K562 (cell line): ENCODE measurements around the gene GRIA1. TPM values are rescaled to one million over a fixed set of nuclear protein-coding genes. Genes with fewer than 3 reads are reported as not detected.

Experiments
- ATAC-seq: fragments of 200-7000 bp; cut with Tn5 transposase; 3 replicates; pipeline ENCODE4 v1.9.1; 2020; ENCODE audit warnings: moderate library complexity
- BruUV-seq: library from RNA; stranded (reverse); fragments of 400-500 nt; replicated peaks from 2 replicates; lab custom pipeline; 2021; lab: Mats Ljungman, UMichigan
- CTCF ChIA-PET: fragments of 300-600 bp; formaldehyde crosslinking; extraction: SDS; loops from one replicate; lab custom pipeline; 2021; ENCODE audit warnings: low intra/inter-chr PET ratio; lab: Yijun Ruan, JAX
- POLR2A ChIA-PET: fragments of 300-600, 350-650 bp; sonication (Branson Sonifier 250); formaldehyde crosslinking; extraction: SDS; loops from one replicate; lab custom pipeline; 2021; ENCODE audit warnings: antibody characterized with exemption, inconsistent platforms; lab: Yijun Ruan, JAX
- DNase-seq, 4 experiments: peaks; one replicate each; pipeline versions ENCODE4 v3.0.0 to v3.0.0-alpha.2; 2011 to 2018; ENCODE audit warnings: low spot score in 3 of 4, mixed read lengths in 3 of 4; ENCODE audit errors: extremely low read depth in 1 of 4
- FAIRE-seq: peaks from 2 replicates; lab custom pipeline; 2011; peaks lifted over from hg19 to GRCh38; lab: Jason Lieb, UNC
- H2AFZ ChIP-seq: 2 replicates; pipeline ENCODE4 v1.6.0; 2011; ENCODE audit warnings: low read depth, low read length, control low read depth, inconsistent platforms
- H3K27ac ChIP-seq: fragments of 200-600 bp; 3 replicates; pipeline ENCODE4 v1.8.0; 2011; ENCODE audit warnings: low read depth, mild to moderate bottlenecking, control low read depth, inconsistent platforms, low read length, moderate library complexity, mixed read lengths; ENCODE audit errors: extremely low read depth
- H3K27me3 ChIP-seq, 2 experiments: fragments of 300-600 bp in 1 of 2; 2 replicates in 1 of 2; 3 replicates in 1 of 2; pipeline versions ENCODE4 v1.6.0 to v1.8.0; 2011; ENCODE audit warnings: inconsistent platforms in 2 of 2, low read length in 2 of 2, mild to moderate bottlenecking in 1 of 2, mixed read lengths in 1 of 2, moderate library complexity in 1 of 2; ENCODE audit not compliant: control insufficient read depth in 2 of 2, insufficient read depth in 2 of 2
- H3K36me3 ChIP-seq: fragments of 300-600 bp; 3 replicates; pipeline ENCODE4 v1.8.0; 2011; ENCODE audit warnings: mild to moderate bottlenecking, low read length, inconsistent platforms; ENCODE audit not compliant: control insufficient read depth, insufficient read depth
- H3K4me1 ChIP-seq, 2 experiments: fragments of 200-600 bp in 1 of 2; replicated peaks in 1 of 2; 2 replicates in 1 of 2; 3 replicates in 1 of 2; pipeline versions ENCODE4 v1.5.1 to v1.8.0; 2011; ENCODE audit warnings: inconsistent platforms in 2 of 2, low read length in 2 of 2, mild to moderate bottlenecking in 1 of 2, mixed read lengths in 1 of 2, moderate library complexity in 1 of 2; ENCODE audit not compliant: control insufficient read depth in 2 of 2, insufficient read depth in 2 of 2
- H3K4me2 ChIP-seq: 2 replicates; pipeline ENCODE4 v1.6.1; 2011; ENCODE audit warnings: low read length, control low read depth, inconsistent platforms, mixed read lengths; ENCODE audit not compliant: insufficient read depth
- H3K4me3 ChIP-seq: fragments of 200-600 bp; sonication (generic), shearing (Covaris generic); 2 replicates; pipeline ENCODE4 v1.5.1; 2016; ENCODE audit warnings: control low read depth, inconsistent platforms
- H3K79me2 ChIP-seq: fragments of 200-600 bp; 3 replicates; pipeline ENCODE4 v1.8.0; 2011; ENCODE audit warnings: low read length, inconsistent platforms; ENCODE audit not compliant: control insufficient read depth, insufficient read depth
- H3K9ac ChIP-seq, 2 experiments: 2 replicates each; pipeline versions ENCODE4 v1.6.0 to v1.6.1; 2011; ENCODE audit warnings: low read depth in 2 of 2, low read length in 2 of 2, control low read depth in 1 of 2, inconsistent platforms in 1 of 2, mild to moderate bottlenecking in 1 of 2, mixed read lengths in 1 of 2; ENCODE audit not compliant: insufficient read depth in 1 of 2
- H3K9me1 ChIP-seq: one replicate; pipeline ENCODE4 v1.6.0; 2011; ENCODE audit warnings: inconsistent platforms, mild to moderate bottlenecking, low read length, moderate library complexity; ENCODE audit not compliant: control insufficient read depth, insufficient read depth
- H3K9me3 ChIP-seq: replicated peaks from 2 replicates; pipeline ENCODE4 v1.5.1; 2011; ENCODE audit warnings: low read depth, low read length, inconsistent platforms; ENCODE audit not compliant: control insufficient read depth, insufficient read depth
- H4K20me1 ChIP-seq: replicated peaks from 2 replicates; pipeline ENCODE4 v1.6.1; 2011; ENCODE audit warnings: low read length, inconsistent platforms, mixed read lengths; ENCODE audit not compliant: control insufficient read depth, insufficient read depth
- CTCF ChIP-seq, 3 experiments: IDR thresholded peaks in 2 of 3; conservative IDR thresholded peaks in 1 of 3; 2 replicates each; pipeline ENCODE4 v1.5.1; 2011 to 2012; ENCODE audit warnings: low read length in 3 of 3, mild to moderate bottlenecking in 3 of 3, control low read depth in 2 of 3, improper control_type of control experiment in 1 of 3, inconsistent platforms in 1 of 3, low read depth in 1 of 3, mixed read lengths in 1 of 3, moderate library complexity in 1 of 3; ENCODE audit not compliant: insufficient read depth in 2 of 3
- RAD21 ChIP-seq, 2 experiments: fragments of 250-450 bp in 1 of 2; fragments of 450-650 bp in 1 of 2; sonication (Bioruptor Pico) in 1 of 2; formaldehyde crosslinking in 1 of 2; IDR thresholded peaks in 1 of 2; conservative IDR thresholded peaks in 1 of 2; 2 replicates each; pipeline versions ENCODE4 v1.4.0 to v1.8.0; 2020 to 2022; ENCODE audit warnings: mild to moderate bottlenecking in 2 of 2, moderate library complexity in 1 of 2
- ZBTB1 ChIP-seq: sonication (generic); formaldehyde crosslinking; IDR thresholded peaks from 2 replicates; pipeline ENCODE4 v1.8.1; 2023; ENCODE audit warnings: missing genetic modification reagents, low read depth, mild to moderate bottlenecking, borderline replicate concordance
- WGBS: fragments of 100-300 bp; shearing (Covaris generic); methylation state at CpG from one replicate; pipeline ENCODE4 v1.1.6; 2016; ENCODE audit warnings: low coverage, mixed read lengths; ENCODE audit not compliant: insufficient coverage; ENCODE audit errors: missing lambda C conversion rate; 5-methylcytosine and 5-hydroxymethylcytosine counted together
- in situ Hi-C: fragments of 300-500 bp; cut with MboI; formaldehyde crosslinking; loops from 4 replicates; pipeline ENCODE4 v1.15.0; 2018; ENCODE audit warnings: inconsistent platforms, mixed read lengths
- intact Hi-C: fragments of 100-400 bp; cut with micrococcal nuclease; formaldehyde crosslinking; loops from 2 replicates; pipeline ENCODE4 v1.14.2; 2022
- polyA plus RNA-seq, 8 experiments: library from polyadenylated mRNA; depleted of rRNA in 4 of 8; stranded (reverse) in 5 of 8; unstranded in 3 of 8; fragments of >200 nt; fragmentation: Nextera tagmentation in 2 of 8; fragmentation: Illumina TruSeq in 1 of 8; extraction: Ambion mirVana in 2 of 8; extraction: Trizol in 1 of 8; gene quantifications; 2 replicates each; pipeline versions ENCODE4 v1.2.1 to v1.2.3, GENCODE V29; 2011 to 2014; ENCODE audit warnings: inconsistent platforms in 1 of 8, missing spikeins in 1 of 8
- total RNA-seq, 7 experiments: library from RNA; depleted of rRNA in 6 of 7; stranded (reverse); fragments of >200 nt in 6 of 7; fragmentation: Illumina TruSeq in 2 of 7; extraction: Trizol in 2 of 7; gene quantifications; 2 replicates each; pipeline versions ENCODE4 v1.2.1 to v1.2.3, GENCODE V29; 2011 to 2021; ENCODE audit warnings: low replicate concordance in 1 of 7
- TF ChIP-seq, protein P1 (sequence below), 2 experiments: fragments of 450-650 bp; formaldehyde crosslinking in 1 of 2; IDR thresholded peaks; 2 replicates each; pipeline versions ENCODE4 v1.4.0 to v1.6.1; 2014 to 2020; ENCODE audit warnings: mild to moderate bottlenecking in 2 of 2, borderline replicate concordance in 1 of 2, low read depth in 1 of 2

The GRIA1 gene
- total and polyA plus RNA-seq, 9 of the 15 experiments (the other 6 are each of a cell fraction or from before 2014, with no cell fraction given), result not detected

GRCh38 chr5:153756540-153756939 lies 266.1 kb downstream of the GRIA1 start:
- Histone ChIP-seq H3K27me3 (no peaks in the 10 kb centered on the region), H3K9me3 (no peaks in the 10 kb centered on the region), H3K9me1 (no peaks in the 10 kb centered on the region), H3K4me1 (no peaks in the 10 kb centered on the region), H3K4me3 (no peak overlapping the region), H4K20me1 (no peaks in the 10 kb centered on the region), H3K4me2 (no peak overlapping the region), H3K79me2 (no peaks in the 10 kb centered on the region), H3K9ac (no peak overlapping the region), H3K27ac (no peak overlapping the region), H2AFZ (no peak overlapping the region), H3K36me3 (no peaks in the 10 kb centered on the region)
- intact Hi-C loops (loop anchor here (1.0 kb wide), 1 partner anchor 260 kb away; no protein-coding TSS in a partner anchor), in situ Hi-C loops (no loop called here)
- FAIRE-seq (no peak), DNase-seq (peak in 1 of 4 experiments; percentile 13), ATAC-seq (peak; percentile 82)
- 0% methylated on average over 2 of the region's 2 CpGs for WGBS
- ChIA-PET POLR2A (interaction anchor here (0.8 kb wide), 1 partner anchor 18 kb away, joined by 5 read pairs; no protein-coding TSS in a partner anchor), CTCF (no interaction called here)
- BruUV-seq, result no TSS peak
- TF ChIP-seq RAD21 (CRISPR knock-in tag; conservative IDR thresholded peaks at IDR 0.05 in 1 of 2, IDR thresholded peaks at IDR 0.05 in 1 of 2) (peak in 1 of 2 experiments; percentile 49; a peak in 2 of 4 replicates), CTCF (IDR thresholded peaks at IDR 0.05 in 2 of 3, conservative IDR thresholded peaks at IDR 0.05 in 1 of 3; ENCODE audit: insufficient read depth in 2 of 3, low read depth in 1 of 3, low read length in 3 of 3) (peak in 2 of 3 experiments; percentile 29 to 35; a peak in 2 of 6 replicates), ZBTB1 (CRISPR knock-in tag) (no peak)
- TF ChIP-seq, protein P1, sequence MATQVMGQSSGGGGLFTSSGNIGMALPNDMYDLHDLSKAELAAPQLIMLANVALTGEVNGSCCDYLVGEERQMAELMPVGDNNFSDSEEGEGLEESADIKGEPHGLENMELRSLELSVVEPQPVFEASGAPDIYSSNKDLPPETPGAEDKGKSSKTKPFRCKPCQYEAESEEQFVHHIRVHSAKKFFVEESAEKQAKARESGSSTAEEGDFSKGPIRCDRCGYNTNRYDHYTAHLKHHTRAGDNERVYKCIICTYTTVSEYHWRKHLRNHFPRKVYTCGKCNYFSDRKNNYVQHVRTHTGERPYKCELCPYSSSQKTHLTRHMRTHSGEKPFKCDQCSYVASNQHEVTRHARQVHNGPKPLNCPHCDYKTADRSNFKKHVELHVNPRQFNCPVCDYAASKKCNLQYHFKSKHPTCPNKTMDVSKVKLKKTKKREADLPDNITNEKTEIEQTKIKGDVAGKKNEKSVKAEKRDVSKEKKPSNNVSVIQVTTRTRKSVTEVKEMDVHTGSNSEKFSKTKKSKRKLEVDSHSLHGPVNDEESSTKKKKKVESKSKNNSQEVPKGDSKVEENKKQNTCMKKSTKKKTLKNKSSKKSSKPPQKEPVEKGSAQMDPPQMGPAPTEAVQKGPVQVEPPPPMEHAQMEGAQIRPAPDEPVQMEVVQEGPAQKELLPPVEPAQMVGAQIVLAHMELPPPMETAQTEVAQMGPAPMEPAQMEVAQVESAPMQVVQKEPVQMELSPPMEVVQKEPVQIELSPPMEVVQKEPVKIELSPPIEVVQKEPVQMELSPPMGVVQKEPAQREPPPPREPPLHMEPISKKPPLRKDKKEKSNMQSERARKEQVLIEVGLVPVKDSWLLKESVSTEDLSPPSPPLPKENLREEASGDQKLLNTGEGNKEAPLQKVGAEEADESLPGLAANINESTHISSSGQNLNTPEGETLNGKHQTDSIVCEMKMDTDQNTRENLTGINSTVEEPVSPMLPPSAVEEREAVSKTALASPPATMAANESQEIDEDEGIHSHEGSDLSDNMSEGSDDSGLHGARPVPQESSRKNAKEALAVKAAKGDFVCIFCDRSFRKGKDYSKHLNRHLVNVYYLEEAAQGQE (IDR thresholded peaks at IDR 0.05; ENCODE audit: borderline replicate concordance), result peak; percentile 24; the same call in 1 of the 2 replicates
- TF ChIP-seq, protein P1 (CRISPR knock-in tag; IDR thresholded peaks at IDR 0.05; ENCODE audit: low read depth), result no peak
